Fibroblast of pulmonary artery (primary cell): Measurements from ENCODE around the gene EIPR1.

Experiments used
- DNase-seq: peaks from one replicate; pipeline ENCODE4 v3.0.0-alpha.2; 2010; ENCODE audit warnings: low read depth
- H3K4me3 ChIP-seq: replicated peaks from 2 replicates; pipeline ENCODE4 v1.5.1; 2011; ENCODE audit warnings: low read depth, mild to moderate bottlenecking, control low read depth, low read length, moderate library complexity
- CTCF ChIP-seq: IDR thresholded peaks from 2 replicates; pipeline ENCODE4 v1.5.1; 2011; ENCODE audit warnings: mild to moderate bottlenecking, control low read depth, low read length, inconsistent platforms; ENCODE audit errors: missing control alignments

EIPR1 gene

DNA sequence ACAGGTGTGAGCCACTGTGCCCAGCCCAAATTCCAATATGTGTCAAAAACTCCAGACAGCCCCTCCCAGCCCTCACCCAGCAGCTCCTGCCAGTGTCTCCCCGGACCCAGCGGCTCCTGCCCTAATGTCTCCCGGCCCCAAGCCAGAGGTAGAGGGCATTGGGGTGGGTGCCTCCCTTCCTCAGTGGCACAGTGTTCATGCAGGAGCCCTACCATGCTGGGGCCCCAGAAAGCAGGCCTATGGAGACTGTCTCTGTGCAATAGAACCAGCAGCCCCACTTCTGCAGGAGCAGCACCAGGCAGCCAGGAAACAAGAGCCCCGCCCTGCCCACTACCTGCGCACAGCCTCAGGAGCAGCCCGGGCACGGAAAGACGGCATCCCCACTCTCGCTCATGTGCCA, 70.4 kb downstream of the EIPR1 start:
- no peak overlapping the region for H3K4me3 ChIP-seq
- DNase-seq = no peak
- no peak for TF ChIP-seq CTCF

DNA sequence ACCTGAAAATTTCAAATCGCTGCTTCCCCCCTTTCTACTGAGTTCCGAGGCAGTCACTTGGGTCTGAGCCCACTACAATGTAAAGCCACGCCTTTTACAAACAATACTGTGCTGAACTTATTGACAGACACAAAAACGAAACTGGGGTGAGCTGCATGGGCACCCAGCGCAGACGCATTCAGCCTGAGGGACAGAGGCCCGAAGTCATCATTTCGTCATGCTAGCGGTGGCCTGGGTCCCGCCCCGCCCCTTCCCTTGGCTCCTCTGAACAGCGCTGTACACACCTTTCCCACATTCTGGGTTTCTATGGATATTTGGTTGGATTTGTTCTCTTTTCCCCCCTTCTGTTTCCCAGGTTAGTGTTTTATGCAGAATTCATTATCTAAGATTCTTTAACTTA, 71.7 kb downstream of the EIPR1 start:
- no peak for DNase-seq
- H3K4me3 ChIP-seq = no peak overlapping the region
- no peak for TF ChIP-seq CTCF

DNA sequence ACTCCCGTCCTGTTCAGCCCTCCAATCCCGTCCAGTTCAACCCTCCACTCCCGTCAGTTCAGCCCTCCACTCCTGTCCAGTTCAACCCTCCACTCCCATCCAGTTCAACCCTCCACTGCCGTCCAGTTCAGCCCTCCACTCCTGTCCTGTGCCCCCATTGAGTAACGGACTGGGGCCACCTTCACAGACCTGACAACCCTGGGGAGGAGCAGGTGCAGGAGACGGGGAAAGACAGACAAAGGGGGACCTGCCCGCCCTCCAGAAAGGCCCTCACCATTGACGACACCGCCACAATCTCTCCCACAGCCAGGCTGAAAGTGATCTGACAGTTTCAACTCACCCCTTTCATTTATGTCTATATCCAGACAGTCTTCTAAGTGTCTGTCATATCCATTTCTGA, 72.2 kb downstream of the EIPR1 start:
- no peak for TF ChIP-seq CTCF
- no peak for DNase-seq
- H3K4me3 ChIP-seq = no peak overlapping the region

DNA sequence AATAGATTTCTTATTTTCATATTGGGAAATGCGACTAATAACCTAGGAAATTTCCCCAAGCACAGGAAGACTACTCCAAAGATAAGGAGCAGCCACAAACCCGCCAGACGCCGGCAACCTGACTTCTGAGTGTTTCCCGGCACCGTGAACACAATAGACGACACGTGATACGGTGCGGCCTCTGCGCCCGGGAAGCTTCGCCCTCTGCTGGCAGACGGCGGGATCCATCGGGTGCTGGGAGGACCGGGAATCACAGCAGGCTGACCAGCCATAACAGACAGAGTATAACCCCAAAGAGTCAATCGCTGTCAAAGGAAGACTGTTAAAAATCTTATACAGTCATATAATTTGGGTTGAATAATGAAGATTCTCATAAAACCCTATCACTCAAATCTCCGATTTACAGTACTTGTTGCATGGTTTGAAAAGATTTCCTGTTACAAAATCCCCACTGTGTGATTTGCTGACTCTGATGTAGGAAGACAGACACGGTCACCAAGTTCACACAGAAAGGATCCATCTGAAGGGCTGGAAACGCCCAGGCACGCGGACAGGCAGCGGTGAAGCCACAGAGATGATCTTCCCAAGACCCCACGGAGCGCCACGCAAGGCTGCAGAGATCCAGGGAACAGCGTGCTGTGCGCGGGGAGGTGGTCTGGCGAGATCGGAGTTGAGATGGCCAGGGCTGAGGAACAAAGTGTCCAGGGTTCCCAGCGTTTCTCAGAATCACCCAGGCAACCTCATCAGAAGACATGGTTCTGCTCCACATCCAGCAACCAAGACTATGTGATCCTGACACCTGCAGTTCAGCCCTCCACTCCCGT, 73.8 kb downstream of the EIPR1 start:
- TF ChIP-seq CTCF = peak; percentile 96
- DNase-seq = peak; percentile 90
- peak overlapping the region; percentile 15 for H3K4me3 ChIP-seq

DNA sequence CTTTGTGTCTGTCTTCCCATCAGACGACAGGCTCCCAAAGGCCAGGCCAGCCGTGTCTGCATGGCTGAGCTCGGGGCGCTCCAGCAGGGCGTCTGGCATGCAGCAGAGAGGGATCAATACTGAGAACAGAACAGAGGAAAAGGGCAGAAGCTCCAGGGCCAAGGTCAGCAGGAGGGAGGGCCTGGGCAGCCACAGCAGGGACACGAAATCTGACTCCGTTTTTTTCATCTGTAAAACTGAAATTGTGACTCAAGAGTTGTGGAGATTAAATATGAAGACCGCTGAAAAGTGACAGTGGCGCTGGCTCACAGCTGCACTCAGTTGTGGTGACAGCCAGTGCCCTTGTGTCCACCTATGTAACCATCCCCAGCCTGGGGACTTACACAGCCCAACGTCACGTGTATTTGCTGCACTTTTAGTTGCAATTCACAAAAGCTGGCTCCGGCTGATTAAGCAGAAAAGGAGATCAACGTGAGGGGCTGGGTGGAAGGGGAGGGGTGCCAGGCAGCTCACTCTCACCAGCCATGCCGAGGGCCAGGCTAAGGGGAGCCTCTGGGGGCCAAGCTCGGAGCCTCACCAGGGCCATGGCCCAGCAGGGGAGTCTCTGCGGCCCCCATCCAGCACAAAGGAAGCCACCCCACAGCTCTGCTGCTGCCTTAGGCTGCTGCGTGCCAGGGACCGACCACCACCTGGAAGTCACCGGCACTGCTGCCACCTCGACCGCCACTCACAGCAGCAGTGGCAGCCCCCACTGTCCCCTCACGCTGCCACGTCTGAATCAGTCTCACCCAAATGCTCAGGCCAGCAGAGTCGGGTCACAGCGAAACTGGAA, 74.7 kb downstream of the EIPR1 start:
- no peak for TF ChIP-seq CTCF
- no peak for DNase-seq
- peak overlapping the region; percentile 15 for H3K4me3 ChIP-seq

DNA sequence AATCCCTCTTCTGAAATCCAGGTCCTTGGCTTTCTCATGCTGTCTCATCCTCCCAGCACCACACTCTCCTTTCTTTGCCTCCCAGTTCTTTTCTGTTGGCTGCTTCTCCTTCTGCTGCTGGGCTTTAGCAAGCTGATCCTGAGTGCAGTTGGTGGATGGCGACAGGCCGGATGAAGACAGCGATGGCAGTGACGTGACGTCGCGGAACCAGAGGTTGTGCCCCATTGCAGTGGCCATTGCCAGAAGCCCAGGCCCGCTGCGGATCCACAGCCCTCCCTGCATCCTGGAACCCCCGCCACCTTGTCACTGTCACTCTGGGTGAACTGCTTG, 75.2 kb downstream of the EIPR1 start:
- TF ChIP-seq CTCF = no peak
- no peak overlapping the region for H3K4me3 ChIP-seq
- DNase-seq = no peak
